KOPT-K1 (cell line): Measurements from ENCODE around the gene C17orf107.
"Not testable (repeated sequence)": the region's sequence is repeated elsewhere in the genome, so short reads cannot be mapped to it uniquely, and the experiment has no call there.

Experiments
- H3K27ac ChIP-seq: fragments of 200-600 bp; sonication (generic); 2 replicates; pipeline ENCODE4 v1.5.1; 2016; ENCODE audit warnings: antibody characterized with exemption, mild to moderate bottlenecking, low read depth, low read length; ENCODE audit not compliant: poor library complexity, severe bottlenecking
- H3K36me3 ChIP-seq: fragments of 200-600 bp; sonication (generic); 2 replicates; pipeline ENCODE4 v1.5.1; 2017; ENCODE audit warnings: antibody characterized with exemption, mild to moderate bottlenecking, low read length, moderate library complexity; ENCODE audit not compliant: insufficient read depth
- H3K9me3 ChIP-seq: fragments of 200-600 bp; sonication (generic); 2 replicates; pipeline ENCODE4 v1.5.1; 2017; ENCODE audit warnings: antibody characterized with exemption, low read length, mild to moderate bottlenecking; ENCODE audit not compliant: insufficient read depth, poor library complexity, severe bottlenecking

The C17orf107 gene

GRCh38 chr17:4862720-4863119 lies 36.6 kb upstream of the C17orf107 start:
- H3K9me3 ChIP-seq, result no peaks in the 10 kb centered on the region
- no peak overlapping the region for H3K27ac ChIP-seq
- no peaks in the 10 kb centered on the region for H3K36me3 ChIP-seq

GRCh38 chr17:4863321-4863720 lies 36.0 kb upstream of the C17orf107 start:
- Histone ChIP-seq H3K27ac (no peak overlapping the region), H3K36me3 (no peaks in the 10 kb centered on the region), H3K9me3 (no peaks in the 10 kb centered on the region)

DNA sequence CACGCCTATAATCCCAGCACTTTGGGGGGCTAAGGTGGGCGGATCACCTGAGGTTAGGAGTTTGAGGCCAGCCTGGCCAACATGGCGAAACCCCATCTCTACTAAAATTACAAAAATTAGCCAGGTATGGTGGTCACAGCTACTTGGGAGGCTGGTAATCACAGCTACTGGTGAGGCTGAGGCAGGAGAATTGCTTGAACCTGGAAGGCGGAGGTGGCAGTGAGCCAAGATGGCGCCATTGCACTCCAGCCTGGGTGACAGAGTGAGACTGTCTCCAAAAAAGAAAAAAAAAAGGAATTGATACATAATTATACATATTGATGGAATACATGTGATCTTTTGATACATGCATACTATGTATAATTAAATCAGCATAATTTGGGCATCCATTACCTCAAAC lies 31.8 kb upstream of the C17orf107 start:
- H3K9me3 ChIP-seq, H3K36me3 ChIP-seq, H3K27ac ChIP-seq: not testable (repeated sequence)

DNA sequence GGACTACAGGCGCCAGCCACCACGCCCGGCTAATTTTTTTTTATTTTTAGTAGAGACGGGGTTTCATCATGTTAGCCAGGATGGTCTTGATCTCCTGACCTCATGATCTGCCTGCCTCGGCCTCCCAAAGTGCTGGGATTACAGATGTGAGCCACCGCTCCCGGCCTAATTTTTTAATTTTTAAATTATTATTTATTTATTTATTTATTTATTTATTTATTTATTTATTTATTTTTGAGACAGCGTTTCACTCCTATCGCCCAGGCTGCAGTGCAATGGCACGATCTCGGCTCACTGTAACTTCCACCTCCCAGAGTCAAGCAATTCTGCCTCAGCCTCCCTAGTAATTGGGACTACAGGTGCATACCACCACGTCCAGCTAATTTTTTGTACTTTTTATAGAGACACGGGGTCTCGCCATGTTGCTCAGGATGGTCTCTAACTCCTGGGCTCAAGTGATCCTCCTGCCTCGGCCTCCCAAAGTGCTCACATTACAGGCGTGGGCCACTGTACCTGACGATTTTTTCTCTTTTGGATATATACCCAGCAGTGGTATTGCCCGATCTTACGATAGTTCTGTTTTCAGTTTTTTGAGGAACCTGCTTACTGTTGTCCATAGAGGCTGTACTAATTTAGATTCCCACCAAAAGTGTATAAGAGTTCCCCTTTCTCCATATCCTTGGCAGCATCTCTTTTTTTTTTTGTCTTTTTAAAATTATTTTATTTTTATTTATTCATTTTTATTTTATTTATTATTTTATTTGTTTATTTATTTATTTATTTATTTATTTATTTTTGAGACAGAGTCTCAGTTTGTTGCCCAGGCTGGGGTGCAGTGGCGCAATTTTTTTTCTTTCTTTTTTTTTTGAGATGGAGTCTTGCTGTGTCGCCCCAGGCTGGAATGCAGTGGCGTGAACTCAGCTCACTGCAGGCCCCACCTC lies 30.0 kb upstream of the C17orf107 start:
- not testable (repeated sequence) for H3K27ac ChIP-seq, H3K36me3 ChIP-seq, H3K9me3 ChIP-seq

DNA sequence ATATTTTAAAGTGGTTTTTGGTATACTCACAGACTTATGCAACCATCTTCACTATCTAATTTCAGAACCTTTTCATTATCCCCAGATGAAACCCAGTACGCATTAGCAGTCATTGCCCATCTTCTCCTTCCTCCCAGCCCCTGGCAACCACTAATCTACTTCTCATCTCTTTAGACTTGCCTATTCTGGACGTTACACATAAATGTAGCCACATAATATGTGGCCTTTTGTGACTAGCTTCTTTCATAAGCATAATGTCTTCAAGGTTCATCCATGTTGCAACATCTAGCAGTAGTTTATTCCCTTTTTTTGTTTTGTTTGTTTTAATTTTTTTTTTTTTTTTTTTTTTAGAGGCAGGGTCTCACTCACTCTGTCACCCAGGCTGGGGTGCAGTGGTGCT lies 28.5 kb upstream of the C17orf107 start:
- Histone ChIP-seq H3K36me3 (no peaks in the 10 kb centered on the region), H3K27ac (no peak overlapping the region), H3K9me3 (no peaks in the 10 kb centered on the region)

DNA sequence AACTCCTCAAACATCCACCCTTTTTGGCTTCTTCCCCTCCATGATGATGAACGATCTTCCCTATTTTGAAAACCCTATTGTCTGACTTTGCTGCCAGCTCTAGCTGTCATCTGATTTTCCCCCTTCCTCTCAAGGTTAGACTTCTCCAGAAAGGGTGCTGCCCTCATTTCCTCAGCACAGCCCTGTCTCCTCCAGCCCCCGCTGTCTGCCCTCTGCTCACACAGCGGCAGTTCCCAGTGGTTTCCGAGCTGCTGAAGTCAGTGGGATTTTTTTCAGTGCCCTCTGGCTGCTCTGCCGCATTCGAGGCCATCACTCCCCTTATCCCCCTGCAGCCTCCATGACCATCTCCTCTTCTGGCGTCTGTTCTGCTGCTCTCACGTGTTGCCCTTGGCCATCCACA lies 26.6 kb upstream of the C17orf107 start:
- no peaks in the 10 kb centered on the region for H3K9me3 ChIP-seq
- no peak overlapping the region for H3K27ac ChIP-seq
- no peaks in the 10 kb centered on the region for H3K36me3 ChIP-seq

DNA sequence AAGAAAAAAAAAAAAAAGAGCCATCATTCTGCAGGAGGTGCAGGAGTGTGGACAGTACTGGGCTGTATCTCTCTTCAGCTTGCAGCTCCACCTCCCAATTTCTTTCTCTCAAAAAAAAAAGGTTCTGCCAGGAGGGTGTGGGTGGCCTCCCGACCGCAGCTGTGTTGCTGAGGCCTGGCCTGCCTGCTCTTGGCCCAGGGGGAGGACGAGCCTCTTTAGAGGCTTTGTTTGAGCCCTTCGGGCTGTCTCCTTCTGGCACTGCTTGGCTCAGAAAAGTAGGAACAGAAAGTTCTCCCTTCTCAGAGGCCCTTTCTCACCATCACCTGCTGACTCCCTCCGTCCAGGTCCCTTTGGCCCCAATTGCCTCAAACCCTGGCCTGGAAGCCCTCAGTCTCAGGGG lies 22.2 kb upstream of the C17orf107 start:
- Histone ChIP-seq H3K27ac (no peak overlapping the region), H3K36me3 (peaks cover 9% of the 10 kb centered on the region; the same call in 1 of the 2 replicates), H3K9me3 (no peaks in the 10 kb centered on the region)

DNA sequence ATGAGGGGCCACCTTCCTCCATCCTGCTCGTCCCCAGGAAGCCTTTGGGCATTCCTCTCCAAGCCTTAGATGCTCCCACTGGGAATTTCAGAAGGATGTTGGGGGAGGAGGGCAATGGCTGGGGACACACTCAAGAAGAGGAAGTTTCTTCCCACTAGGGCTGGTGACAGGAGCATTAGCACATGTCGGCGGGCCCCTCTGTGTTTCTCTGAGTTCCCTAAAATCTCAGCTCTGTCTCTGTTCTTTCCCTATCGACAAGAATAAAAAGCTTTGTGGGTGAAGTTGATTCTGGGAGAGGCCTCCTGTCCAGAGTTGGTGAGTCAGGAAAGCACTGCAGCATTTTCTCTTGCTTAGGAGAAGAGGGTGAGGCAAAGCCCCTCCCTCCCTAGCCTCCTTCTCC lies 19.7 kb upstream of the C17orf107 start:
- no peaks in the 10 kb centered on the region for H3K9me3 ChIP-seq
- no peak overlapping the region for H3K27ac ChIP-seq
- peaks cover 21% of the 10 kb centered on the region; the same call in 1 of the 2 replicates for H3K36me3 ChIP-seq

DNA sequence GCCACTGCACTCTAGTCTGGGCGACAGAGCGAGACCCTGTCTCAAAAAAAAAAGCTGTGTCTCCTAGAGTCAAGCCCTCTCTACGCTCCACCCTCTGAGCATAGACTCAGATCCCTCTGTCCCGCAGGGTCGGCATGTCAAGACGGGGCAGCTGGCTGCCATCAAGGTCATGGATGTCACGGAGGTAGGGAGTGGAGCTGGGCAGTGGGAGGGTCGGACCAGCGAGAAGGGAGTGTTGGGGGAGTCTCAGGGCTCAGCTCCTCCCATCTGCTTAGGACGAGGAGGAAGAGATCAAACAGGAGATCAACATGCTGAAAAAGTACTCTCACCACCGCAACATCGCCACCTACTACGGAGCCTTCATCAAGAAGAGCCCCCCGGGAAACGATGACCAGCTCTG lies 18.5 kb upstream of the C17orf107 start:
- no peak overlapping the region for H3K27ac ChIP-seq
- H3K9me3 ChIP-seq, result no peaks in the 10 kb centered on the region
- peaks cover 34% of the 10 kb centered on the region; the same call in 1 of the 2 replicates for H3K36me3 ChIP-seq

GRCh38 chr17:4881761-4882555 lies 17.4 kb upstream of the C17orf107 start:
- no peak overlapping the region for H3K27ac ChIP-seq
- no peaks in the 10 kb centered on the region for H3K9me3 ChIP-seq
- peaks cover 45% of the 10 kb centered on the region; the same call in 1 of the 2 replicates for H3K36me3 ChIP-seq

DNA sequence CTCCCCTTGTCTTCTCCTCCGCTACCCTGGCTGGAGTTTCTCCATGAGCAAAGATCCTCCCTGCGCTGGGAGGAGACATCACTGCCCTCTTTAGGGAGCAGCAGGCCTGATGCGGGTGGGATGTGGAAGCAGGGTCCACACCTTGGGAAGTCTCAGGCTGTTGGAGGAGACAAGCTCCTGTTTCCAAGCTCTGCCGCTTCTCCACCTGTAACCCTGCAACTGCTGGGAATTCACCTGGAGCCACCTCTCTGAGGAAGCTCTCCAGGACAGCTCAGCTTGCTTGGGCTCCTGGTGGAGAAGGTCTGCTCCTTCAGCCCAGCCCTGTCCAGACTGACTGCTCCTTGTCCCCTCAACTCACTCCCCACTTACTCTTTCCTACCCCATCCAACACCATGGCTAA lies 14.8 kb upstream of the C17orf107 start:
- H3K27ac ChIP-seq, result no peak overlapping the region
- H3K36me3 ChIP-seq, result peaks cover 53% of the 10 kb centered on the region; the same call in 1 of the 2 replicates
- no peaks in the 10 kb centered on the region for H3K9me3 ChIP-seq

DNA sequence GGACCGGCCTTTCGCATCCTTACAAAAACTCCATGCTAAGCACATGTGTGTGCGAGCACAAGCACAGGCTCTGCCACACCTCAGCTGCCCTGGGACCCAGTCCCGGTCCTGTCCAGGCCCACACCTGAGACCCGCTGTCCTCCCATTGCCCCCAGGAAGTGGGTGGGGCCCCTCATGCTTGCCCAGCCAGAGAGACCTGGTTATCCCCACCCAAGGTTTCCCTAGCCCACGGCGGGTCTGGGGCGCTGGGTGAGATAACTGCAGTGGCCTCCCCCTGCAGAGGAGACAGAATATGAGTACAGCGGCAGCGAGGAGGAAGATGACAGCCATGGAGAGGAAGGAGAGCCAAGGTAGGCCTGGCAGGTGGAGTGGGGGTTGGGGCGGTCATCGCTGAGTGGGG lies 12.5 kb upstream of the C17orf107 start:
- H3K36me3 ChIP-seq, result peaks cover 72% of the 10 kb centered on the region; the same call in 1 of the 2 replicates
- no peak overlapping the region for H3K27ac ChIP-seq
- H3K9me3 ChIP-seq, result no peaks in the 10 kb centered on the region

- no peaks in the 10 kb centered on the region for H3K9me3 ChIP-seq
- no peak overlapping the region for H3K27ac ChIP-seq
- H3K36me3 ChIP-seq, result peaks cover 74% of the 10 kb centered on the region; the same call in 1 of the 2 replicates
These were observed 11.8 kb upstream of the C17orf107 start for GRCh38 chr17:4887581-4887980.

DNA sequence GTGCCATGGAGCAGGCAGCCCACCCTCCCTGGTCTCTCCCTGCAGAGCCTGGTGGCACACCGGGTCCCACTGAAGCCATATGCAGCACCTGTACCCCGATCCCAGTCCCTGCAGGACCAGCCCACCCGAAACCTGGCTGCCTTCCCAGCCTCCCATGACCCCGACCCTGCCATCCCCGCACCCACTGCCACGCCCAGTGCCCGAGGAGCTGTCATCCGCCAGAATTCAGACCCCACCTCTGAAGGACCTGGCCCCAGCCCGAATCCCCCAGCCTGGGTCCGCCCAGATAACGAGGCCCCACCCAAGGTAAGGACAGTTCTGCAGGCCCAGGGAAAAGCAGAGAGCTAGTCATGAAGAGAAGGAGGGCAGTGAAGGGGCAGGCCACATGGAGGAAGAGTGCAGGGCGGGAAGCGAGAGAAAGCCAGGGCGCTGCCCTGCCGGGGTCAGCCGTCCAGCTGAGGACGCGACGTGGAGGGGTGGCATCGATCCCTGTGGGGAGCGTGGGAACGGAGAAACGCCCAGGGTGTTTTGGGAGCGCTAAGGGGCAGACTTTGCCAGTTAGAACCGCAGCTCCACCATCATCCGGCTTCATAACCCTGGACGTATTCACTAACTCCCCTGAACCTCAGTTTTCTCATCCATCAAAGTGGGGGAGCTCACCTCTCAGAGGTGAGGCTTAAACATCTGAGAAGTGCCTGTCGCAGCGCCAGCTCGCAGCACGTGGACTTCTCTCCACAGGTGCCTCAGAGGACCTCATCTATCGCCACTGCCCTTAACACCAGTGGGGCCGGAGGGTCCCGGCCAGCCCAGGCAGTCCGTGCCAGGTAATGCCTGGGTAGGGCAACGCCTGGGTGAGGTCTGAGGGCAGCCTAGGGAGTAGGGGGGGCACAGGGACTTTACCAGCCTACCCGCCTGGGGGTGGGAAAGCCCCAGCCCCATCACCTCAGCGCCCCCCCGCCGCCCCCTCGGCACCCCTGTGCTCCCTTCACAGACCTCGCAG lies 7.6 kb upstream of the C17orf107 start:
- Histone ChIP-seq H3K36me3 (peaks cover 64% of the 10 kb centered on the region; the same call in 1 of the 2 replicates), H3K27ac (no peak overlapping the region), H3K9me3 (no peaks in the 10 kb centered on the region)
